B cell (primary cell): ENCODE data around the gene RACK1. TPM values are rescaled to one million over a fixed set of nuclear protein-coding genes. Genes with fewer than 3 reads are reported as not detected.
A peak's percentile ranks its signal among the peaks of the same experiment; 100 is the strongest.

Source experiments
- ATAC-seq: fragments of 200-7000 bp; cut with Tn5 transposase; one replicate; pipeline ENCODE4 v1.10.0; 2021; ENCODE audit warnings: low read depth, mild to moderate bottlenecking, moderate number of reproducible peaks, moderate library complexity
- CTCF ChIA-PET: fragments of 350-600 bp; sonication (Branson Sonifier 250); formaldehyde crosslinking; loops from one replicate; lab custom pipeline; 2021; ENCODE audit warnings: antibody characterized with exemption, inconsistent platforms; lab: Charles Lee
- POLR2A ChIA-PET: fragments of 350-600 bp; sonication (Branson Sonifier 250); formaldehyde crosslinking; loops from one replicate; lab custom pipeline; 2021; ENCODE audit warnings: antibody characterized with exemption; lab: Charles Lee
- DNase-seq: peaks from one replicate; pipeline ENCODE4 v3.0.0; 2013
- H2AFZ ChIP-seq: 2 replicates; pipeline ENCODE4 v1.6.1; 2012; ENCODE audit warnings: mild to moderate bottlenecking, low read depth, low read length; ENCODE audit not compliant: insufficient read depth, poor library complexity, severe bottlenecking
- H3K27ac ChIP-seq, 2 donors: 1 replicate in 1 of 2; 2 replicates in 1 of 2; pipeline ENCODE4 v1.5.1; 2012 to 2013; ENCODE audit warnings: low read length in 2 of 2, mild to moderate bottlenecking in 2 of 2, moderate library complexity in 1 of 2
- H3K27me3 ChIP-seq, 4 experiments: fragments of 200-600 bp in 1 of 4; sonication (generic) in 1 of 4; replicated peaks in 1 of 4; 1 replicate in 2 of 4; 2 replicates in 2 of 4; pipeline versions ENCODE4 v1.6.1 to v1.7.0; 2013 to 2016; ENCODE audit warnings: low read length in 3 of 4, mild to moderate bottlenecking in 2 of 4, mixed read lengths in 1 of 4, moderate library complexity in 1 of 4; ENCODE audit not compliant: insufficient read depth in 4 of 4, control insufficient read depth in 3 of 4; ENCODE audit errors: control extremely low read depth in 1 of 4
- H3K36me3 ChIP-seq, 2 experiments: replicated peaks in 1 of 2; 1 replicate in 1 of 2; 2 replicates in 1 of 2; pipeline versions ENCODE4 v1.6.1 to v1.7.1; 2013; ENCODE audit warnings: low read length in 1 of 2; ENCODE audit not compliant: insufficient read depth in 2 of 2, control insufficient read depth in 1 of 2; ENCODE audit errors: control extremely low read depth in 1 of 2, extremely low read depth in 1 of 2
- H3K4me1 ChIP-seq, 2 donors: fragments of 200-600 bp in 1 of 2; sonication (generic) in 1 of 2; 1 replicate in 1 of 2; 2 replicates in 1 of 2; pipeline versions ENCODE4 v1.5.1 to v1.6.1; 2013 to 2017; ENCODE audit warnings: low read length in 2 of 2; ENCODE audit not compliant: control insufficient read depth in 2 of 2, insufficient read depth in 2 of 2
- H3K4me2 ChIP-seq: replicated peaks from 2 replicates; pipeline ENCODE3; 2012; ENCODE audit warnings: mild to moderate bottlenecking, low read depth, low read length; ENCODE audit not compliant: poor library complexity, severe bottlenecking
- H3K4me3 ChIP-seq, 5 experiments: fragments of 200-600 bp in 1 of 5; sonication (generic) in 1 of 5; 1 replicate in 3 of 5; 2 replicates in 2 of 5; pipeline versions ENCODE4 v1.5.1 to v1.7.0; 2011 to 2016; ENCODE audit warnings: low read length in 4 of 5, mild to moderate bottlenecking in 4 of 5, low read depth in 2 of 5, control low read depth in 1 of 5, moderate library complexity in 1 of 5; ENCODE audit not compliant: insufficient read depth in 1 of 5; ENCODE audit errors: control extremely low read depth in 1 of 5, extremely low read depth in 1 of 5
- H3K79me2 ChIP-seq: fragments of 200-600 bp; sonication (generic); one replicate; pipeline ENCODE4 v1.6.0; 2016; ENCODE audit warnings: low read length; ENCODE audit not compliant: control insufficient read depth, insufficient read depth
- H3K9ac ChIP-seq: fragments of 200-600 bp; sonication (generic); 2 replicates; pipeline ENCODE4 v1.6.1; 2017; ENCODE audit warnings: mild to moderate bottlenecking, low read length, moderate library complexity
- H3K9me3 ChIP-seq, 3 donors: one replicate each; pipeline versions ENCODE4 v1.6.1 to v1.7.1; 2013; ENCODE audit warnings: low read length in 2 of 3; ENCODE audit not compliant: control insufficient read depth in 2 of 3, insufficient read depth in 1 of 3; ENCODE audit errors: control extremely low read depth in 1 of 3
- H4K20me1 ChIP-seq: 2 replicates; pipeline ENCODE4 v1.6.0; 2012; ENCODE audit warnings: mild to moderate bottlenecking, low read length; ENCODE audit not compliant: insufficient read depth, control insufficient read depth, poor library complexity, severe bottlenecking
- H3K27ac Mint-ChIP-seq: one replicate; pipeline ENCODE4 v1.8.0; 2021; ENCODE audit warnings: mixed read lengths
- H3K27me3 Mint-ChIP-seq: one replicate; pipeline ENCODE4 v1.8.0; 2021; ENCODE audit warnings: mixed read lengths
- H3K4me1 Mint-ChIP-seq: one replicate; pipeline ENCODE4 v1.8.0; 2021; ENCODE audit warnings: mixed read lengths
- H3K4me3 Mint-ChIP-seq: one replicate; pipeline ENCODE4 v1.8.0; 2021; ENCODE audit warnings: mixed read lengths
- H3K9me3 Mint-ChIP-seq: one replicate; pipeline ENCODE4 v1.8.0; 2022; ENCODE audit warnings: mixed read lengths; ENCODE audit not compliant: insufficient read depth
- EZH2 ChIP-seq: IDR thresholded peaks from 2 replicates; pipeline ENCODE4 v1.6.1; 2012; ENCODE audit warnings: borderline replicate concordance, low read depth, mild to moderate bottlenecking, moderate library complexity, low read length; ENCODE audit not compliant: insufficient read depth, poor library complexity, severe bottlenecking
- WGBS: methylation state at CpG from one replicate; pipeline ENCODE4 v1.1.5; 2013; ENCODE audit warnings: missing lambda C conversion rate; ENCODE audit not compliant: insufficient coverage; 5-methylcytosine and 5-hydroxymethylcytosine counted together
- intact Hi-C: fragments of 100-400 bp; cut with micrococcal nuclease; formaldehyde crosslinking; loops from one replicate; pipeline ENCODE4 v1.10.0; 2022
- polyA plus RNA-seq: library from polyadenylated mRNA; depleted of rRNA; stranded (reverse); fragments of >200 nt; gene quantifications from 2 replicates; pipeline ENCODE4 v1.2.3, GENCODE V29; 2012
- total RNA-seq, 2 donors: library from RNA; stranded (reverse); fragments of 120-200 nt in 1 of 2; gene quantifications; 1 replicate in 1 of 2; 2 replicates in 1 of 2; pipeline versions ENCODE4 v1.2.3 to v1.2.4, GENCODE V29; 2013 to 2022
- TF ChIP-seq, protein P1 (sequence below): fragments of 200-600 bp; IDR thresholded peaks from one replicate; pipeline ENCODE4 v1.8.0; 2022; ENCODE audit warnings: antibody characterized with exemption, mild to moderate bottlenecking

The RACK1 gene
- total and polyA plus RNA-seq, 2 donors (not counting 1 experiment from before 2014, with no cell fraction given) = 2,047 to 4,130 TPM

- H3K4me1 ChIP-seq = peaks cover 18 to 46% of the 10 kb centered on the region in 2 donors
- POLR2A ChIA-PET = interaction anchor here (0.8 to 3.5 kb wide), 10 partner anchors 14 to 65 kb away, joined by 3 to 74 read pairs (median 6); partner anchors contain the start of genes RACK1, TRIM52 and TRIM7
- CTCF ChIA-PET = interaction anchor here (0.9 to 3.8 kb wide), 8 partner anchors 13 to 49 kb away, joined by 3 to 48 read pairs (median 8); partner anchors contain the start of gene TRIM52
- Mint-ChIP-seq H3K4me3 (peak overlapping the region; percentile 94), H3K4me1 (peaks cover 65% of the 10 kb centered on the region), H3K27me3 (no peaks in the 10 kb centered on the region), H3K27ac (peak overlapping the region; percentile 98), H3K9me3 (no peaks in the 10 kb centered on the region)
- intact Hi-C loops = loop anchor here (1.0 to 2.0 kb wide), 2 partner anchors 15 to 419 kb away; partner anchors contain the start of gene MGAT1
- TF ChIP-seq EZH2 = no peak
- TF ChIP-seq, protein P1, sequence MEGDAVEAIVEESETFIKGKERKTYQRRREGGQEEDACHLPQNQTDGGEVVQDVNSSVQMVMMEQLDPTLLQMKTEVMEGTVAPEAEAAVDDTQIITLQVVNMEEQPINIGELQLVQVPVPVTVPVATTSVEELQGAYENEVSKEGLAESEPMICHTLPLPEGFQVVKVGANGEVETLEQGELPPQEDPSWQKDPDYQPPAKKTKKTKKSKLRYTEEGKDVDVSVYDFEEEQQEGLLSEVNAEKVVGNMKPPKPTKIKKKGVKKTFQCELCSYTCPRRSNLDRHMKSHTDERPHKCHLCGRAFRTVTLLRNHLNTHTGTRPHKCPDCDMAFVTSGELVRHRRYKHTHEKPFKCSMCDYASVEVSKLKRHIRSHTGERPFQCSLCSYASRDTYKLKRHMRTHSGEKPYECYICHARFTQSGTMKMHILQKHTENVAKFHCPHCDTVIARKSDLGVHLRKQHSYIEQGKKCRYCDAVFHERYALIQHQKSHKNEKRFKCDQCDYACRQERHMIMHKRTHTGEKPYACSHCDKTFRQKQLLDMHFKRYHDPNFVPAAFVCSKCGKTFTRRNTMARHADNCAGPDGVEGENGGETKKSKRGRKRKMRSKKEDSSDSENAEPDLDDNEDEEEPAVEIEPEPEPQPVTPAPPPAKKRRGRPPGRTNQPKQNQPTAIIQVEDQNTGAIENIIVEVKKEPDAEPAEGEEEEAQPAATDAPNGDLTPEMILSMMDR = no peak
- H4K20me1 ChIP-seq = no peaks in the 10 kb centered on the region
- H3K4me2 ChIP-seq = peak overlapping the region; percentile 95
- H3K79me2 ChIP-seq = peaks cover 24% of the 10 kb centered on the region
- ATAC-seq = peak; percentile 10
- 6% methylated on average over 49 of the region's 50 CpGs for WGBS
- peak overlapping the region; percentile 79 for H3K9ac ChIP-seq
- H3K27me3 ChIP-seq = no peaks in the 10 kb centered on the region
- peaks cover 0 to 1% of the 10 kb centered on the region in 2 experiments for H3K36me3 ChIP-seq
- peak overlapping the region; percentile 95 for H3K27ac ChIP-seq
- peaks cover 0 to 18% (median 0%) of the 10 kb centered on the region in 3 donors for H3K9me3 ChIP-seq
- peak overlapping the region; percentile 89 for H2AFZ ChIP-seq
- peak; percentile 97 for DNase-seq
- peak overlapping the region; percentile 68 to 95 (median 89) for H3K4me3 ChIP-seq
Observed at GRCh38 chr5:181221792-181222629, 21.7 kb downstream of the RACK1 start.
